Suppressor macrophage treated with lipopolysaccharide for 4 hours (primary cell): ENCODE data around the gene ALS2CL.

Source experiments
- DNase-seq: peaks from one replicate; pipeline ENCODE4 v3.0.0-alpha.2; 2020

The ALS2CL gene

DNA sequence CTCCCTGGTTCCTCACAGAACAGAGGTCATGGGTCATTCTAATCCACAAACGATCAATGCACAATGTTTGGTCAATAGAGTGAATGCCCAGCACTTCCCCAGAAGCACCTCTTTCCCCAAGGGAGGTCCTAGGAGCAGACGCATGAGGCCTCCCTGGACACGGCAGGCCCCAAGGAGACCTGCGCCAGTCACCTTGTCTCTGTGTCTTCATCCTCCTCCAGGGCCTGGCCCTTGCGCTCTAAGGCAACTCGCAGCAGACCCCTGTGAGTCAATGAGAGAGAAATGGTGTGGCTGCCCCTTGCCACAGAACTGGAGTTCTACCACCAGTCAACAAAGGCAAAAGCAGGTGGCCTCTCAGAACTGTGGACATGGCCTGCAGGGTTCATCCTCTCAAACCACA lies 18.1 kb downstream of the ALS2CL start:
- no peak for DNase-seq

DNA sequence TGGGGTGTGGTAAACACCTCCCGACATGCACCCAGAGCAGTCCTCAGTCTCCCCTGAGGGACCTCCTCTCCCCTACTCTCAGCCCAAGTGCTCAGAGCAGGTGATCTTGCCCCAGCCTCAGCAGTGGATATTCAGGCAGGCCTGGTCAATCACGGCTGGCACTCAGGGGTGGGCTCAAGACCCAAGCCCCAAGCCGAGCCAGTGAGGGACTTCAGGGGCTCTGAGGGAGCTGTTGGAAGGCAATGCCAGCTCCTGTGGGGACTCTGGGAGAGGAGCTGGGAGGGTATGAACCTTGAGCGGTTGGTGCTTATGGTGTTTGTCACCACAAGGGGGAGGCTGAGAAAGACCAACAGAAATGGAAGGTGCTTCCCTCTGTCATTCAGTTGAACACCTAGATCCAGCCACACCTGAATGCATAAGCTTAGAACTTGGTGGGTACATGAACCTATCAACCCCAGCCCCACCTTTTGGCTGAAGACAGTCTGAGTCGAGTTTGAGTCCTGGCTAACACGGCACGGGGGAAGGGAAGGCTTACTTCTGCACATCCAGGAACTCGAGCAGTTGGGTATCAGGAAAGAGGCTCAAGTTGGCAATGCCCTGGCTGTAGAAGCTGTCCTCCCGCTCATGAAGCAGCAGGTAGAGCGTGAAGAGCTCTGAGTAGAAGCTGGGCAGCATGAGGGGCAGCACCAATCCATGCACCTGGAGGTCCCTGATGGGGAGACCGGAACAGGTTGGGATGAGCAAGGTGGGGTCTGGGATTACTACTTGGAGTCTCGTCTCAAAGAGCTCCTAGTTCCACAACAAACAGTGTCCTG lies 19.2 kb downstream of the ALS2CL start:
- no peak for DNase-seq

DNA sequence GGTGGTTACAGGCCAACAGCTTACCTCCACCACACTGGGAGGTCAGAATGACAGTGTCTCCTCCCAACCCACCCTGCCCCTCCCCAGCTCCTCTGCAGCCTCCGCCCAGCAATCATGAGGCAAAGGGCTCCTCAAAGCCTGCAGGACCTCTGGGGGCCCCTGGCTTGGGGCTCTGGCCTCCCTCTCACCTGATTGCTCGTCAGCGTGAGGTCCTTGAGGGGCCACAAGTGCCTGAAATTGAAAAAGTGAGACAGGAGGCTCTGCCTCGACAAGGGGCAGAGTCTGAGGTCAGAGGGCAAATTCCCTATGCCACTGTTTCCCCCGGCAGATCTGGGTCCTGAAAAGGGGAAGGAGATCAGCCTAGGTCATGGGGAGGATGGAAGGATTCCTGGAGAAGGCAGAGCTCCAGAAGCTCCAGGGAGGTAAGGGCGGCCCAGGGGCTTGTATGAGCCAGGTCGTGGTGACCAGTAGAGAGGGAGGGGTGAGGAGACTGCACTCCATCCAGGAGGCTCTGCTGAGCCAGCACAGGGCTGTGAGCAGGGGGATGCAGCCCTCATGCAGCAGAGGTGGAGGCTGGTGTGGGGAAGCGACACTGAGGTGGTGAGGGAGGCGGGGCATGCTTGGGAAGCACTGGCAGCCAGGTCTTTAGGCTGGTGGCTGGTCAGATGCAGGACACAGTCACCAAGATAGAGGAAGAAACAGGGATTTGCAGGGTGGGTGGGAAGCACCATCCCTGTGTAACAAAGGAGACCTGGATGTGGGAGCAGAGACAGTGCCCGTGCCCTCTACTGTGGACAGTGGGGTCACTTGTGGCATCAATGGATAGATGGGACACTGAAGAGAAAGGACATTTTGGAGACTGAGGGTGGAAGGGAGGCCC lies 20.1 kb downstream of the ALS2CL start:
- DNase-seq = no peak

DNA sequence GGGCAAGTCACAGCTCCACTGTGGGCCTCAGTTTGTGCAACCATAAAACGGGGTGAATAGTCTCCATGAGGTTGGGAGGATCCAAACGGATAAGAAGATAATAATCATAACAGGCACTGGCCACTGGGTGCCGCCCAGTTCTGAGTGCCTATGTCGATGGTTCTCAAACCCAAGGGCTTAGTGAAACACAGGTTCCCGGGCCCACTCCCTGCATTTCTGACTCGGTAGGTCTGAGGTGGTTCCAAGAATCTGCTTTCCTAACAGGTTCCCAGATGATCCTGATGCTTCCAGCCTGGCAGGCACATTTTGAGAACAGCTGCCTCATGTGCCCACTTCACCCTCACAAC lies 21.2 kb downstream of the ALS2CL start:
- DNase-seq = no peak

DNA sequence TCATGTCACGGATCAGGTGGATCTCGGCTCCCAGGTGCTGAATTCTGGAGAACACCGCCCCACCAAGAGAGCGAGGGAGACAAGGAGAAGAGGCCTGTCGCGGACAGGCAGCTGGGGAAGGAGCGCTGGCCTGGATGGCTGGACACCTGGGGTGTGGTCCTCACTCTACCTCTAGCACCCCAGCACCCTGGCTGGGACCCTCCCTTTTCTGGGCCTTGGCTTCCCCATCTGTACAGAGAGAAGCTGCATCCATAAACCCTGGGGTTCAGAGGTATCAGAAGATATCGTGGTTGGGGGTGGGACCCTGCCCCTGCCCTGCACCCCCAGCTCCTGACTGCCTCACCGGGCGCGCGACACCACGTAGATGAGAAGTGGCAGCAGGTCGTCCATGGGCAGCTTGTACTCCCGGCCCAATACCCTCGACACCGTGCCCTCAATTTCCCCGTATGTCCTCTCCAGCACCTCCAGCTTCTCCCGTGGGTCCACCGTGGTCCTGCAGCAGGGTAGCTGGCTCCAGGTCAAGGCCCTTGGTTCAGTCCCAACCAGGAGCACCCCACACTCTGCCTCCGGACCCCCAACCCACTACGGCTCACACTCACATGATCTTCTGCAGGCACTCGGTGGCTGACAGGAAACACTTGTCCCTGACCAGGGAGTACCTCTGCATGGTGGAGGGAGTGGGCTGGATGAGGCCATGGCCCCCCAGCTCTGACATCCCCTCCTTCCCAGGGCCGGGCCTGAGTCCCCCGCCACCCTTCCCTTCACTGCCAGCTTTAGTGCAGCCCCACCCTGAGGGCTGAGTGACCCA lies 21.7 kb downstream of the ALS2CL start:
- no peak for DNase-seq

DNA sequence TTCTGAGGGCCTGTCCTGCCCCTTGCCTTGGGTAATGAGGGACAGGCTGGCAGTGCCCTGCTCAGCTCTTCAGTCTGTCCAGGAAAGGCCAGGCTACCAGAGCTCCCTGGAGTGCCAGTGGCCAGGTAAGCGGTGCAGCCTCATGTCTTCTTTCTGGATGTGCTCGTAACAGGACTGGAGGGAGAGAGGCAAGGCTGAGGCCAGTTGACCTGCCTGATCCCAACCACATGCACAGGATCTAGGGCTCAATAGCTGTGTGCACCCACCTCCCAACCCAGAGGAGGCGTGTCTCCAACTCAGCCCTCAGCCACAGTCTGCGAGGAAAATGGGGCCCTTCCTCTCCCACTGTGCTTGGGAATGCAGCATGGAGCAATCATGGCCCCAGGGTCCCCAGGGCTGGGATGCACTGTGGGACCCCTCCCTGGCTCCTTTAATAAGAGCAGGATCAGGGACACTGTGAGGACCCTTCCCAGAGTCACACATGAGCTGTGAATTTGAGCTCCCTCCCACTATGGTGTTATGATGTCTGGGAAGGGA lies 22.5 kb downstream of the ALS2CL start:
- no peak for DNase-seq

DNA sequence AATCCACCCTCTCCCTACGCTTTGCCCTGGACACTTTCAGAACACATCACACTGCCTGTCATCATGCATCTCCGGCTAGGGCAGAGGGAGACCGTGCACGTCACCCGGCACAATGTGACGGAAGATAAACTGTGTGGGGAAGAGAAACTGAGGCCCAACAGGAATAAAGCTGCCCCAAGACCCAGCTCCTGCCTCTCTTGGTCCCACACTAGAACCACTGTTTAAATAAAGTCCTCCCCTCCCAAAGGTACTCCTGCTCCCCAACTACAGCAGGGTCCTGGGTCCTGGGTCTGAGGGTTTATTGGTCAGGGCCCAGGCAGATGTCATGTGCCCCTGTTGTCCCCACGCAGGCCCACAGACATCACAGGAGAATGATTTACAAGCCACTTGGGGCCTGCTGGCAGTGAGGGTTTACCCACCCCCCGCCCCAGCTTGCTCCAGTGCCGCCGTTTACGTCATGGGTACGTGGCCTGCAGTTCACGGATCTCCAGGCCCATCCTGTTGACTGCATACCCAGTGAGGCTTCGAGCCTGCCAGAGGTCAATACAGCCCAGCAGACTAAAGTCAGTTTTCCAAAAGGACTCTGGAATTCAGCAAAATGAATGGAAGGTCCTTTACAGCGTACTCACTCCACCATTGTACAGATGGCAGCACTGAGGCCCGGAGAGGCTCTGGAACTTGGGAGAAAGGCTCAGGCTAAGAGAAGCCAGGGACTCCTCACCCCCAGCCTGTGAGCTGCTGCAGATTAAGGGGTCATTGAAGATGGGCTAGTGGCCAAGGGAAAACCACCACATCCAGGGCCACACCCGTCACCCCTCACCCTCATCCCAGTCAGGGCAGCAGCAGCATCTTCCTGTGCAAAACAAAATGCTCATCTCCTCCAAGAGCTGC lies 23.2 kb downstream of the ALS2CL start:
- DNase-seq = no peak

DNA sequence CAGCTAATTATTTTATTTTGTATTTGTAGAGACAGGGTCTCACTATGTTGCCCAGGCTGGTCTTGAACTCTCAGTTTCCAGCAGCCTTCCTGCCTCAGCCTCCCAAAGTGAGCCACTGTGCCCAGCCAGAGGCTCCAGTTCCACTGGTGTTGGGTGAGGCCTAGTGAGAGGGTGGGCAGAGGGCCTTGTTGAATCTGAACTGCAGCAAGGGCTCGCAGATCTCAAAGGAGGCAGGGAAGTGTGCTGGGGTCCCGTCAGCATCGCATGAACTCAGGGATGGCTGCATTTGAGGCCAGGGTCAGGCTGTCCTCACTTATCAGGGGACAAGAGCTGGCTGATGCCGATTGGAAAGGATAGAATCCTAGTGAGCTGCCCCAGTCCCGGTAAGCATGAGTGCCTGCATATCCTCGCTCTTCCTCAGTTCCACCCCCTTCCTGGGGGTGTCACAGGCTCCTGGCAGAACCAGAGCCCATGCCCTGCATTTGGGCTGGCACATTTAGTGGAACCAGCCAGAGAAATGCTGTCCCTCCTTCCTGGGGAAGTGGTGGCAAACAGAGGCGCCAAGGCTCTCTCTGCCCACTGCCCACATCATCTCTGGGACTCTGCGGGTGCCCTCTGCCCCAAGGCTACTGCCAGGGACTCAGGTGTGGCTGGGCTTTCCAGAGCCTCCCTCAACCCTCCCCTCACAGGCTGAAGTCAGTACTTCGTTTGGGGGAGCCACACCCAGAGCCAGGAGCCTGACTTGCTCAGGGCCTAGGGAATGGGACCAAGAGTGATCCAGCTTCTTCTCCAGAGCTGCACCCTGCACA lies 24.1 kb downstream of the ALS2CL start:
- no peak for DNase-seq

GRCh38 chr3:46668591-46668990 lies 24.9 kb downstream of the ALS2CL start:
- DNase-seq = no peak

DNA sequence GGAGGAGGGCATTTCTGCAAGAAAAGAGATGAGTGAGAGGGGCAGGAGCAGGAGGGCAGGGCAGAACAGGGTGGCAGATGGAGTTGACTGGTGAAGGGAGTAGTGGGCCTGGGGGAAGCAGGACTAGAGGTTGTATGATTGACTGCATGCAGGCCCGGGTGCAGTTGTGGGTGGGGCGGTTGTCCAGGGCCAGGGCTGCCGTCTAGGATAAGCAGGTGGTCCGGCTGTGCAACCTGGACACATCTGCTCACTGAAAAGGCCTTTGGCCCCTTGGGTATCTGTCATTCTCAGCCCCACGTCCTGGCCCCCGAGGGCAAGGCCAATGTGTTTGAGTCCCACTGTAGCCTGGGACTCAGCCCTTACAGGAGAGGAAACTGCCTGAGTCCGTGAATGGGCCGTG lies 25.4 kb downstream of the ALS2CL start:
- DNase-seq = no peak

DNA sequence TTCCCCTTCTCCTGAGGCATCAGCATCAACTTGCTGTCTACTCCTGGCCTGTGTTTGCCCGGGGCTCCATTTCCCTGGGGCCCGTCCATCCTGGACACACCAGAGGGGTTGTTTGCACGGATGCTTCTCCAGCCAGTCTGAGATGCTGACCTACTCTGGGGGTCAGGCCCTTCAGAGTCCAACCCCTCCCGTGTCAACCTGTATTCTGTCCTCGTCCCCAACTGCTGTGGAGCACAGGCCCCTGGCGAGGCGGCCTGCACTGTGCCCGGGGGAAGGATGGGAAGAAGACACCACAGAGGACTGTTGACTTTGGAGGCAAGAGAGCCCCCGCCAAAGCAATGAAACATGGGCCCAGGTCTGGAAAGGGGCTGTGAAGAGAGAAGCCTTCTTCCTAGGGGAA lies 25.8 kb downstream of the ALS2CL start:
- no peak for DNase-seq

GRCh38 chr3:46667061-46667621 lies 26.3 kb downstream of the ALS2CL start:
- DNase-seq = no peak

DNA sequence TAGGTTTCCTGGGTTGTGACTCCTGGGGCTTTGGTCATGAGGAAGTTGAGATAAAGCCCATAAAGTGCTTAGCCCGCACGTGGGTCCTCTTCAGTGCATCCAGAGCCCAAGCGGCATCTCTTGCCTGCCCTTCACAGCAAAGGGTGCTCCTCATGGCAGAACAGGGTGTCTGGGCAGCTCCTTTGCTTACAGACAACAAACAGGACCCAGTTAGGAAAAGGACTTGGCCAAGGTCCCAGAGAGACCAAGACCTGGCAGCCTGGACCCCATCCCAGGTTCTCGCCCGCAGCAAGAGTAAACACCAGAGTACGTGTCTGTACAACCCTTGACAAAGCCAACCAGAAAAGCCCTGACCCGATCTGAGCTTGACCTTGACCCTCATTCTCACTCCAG lies 27.0 kb downstream of the ALS2CL start:
- no peak for DNase-seq

DNA sequence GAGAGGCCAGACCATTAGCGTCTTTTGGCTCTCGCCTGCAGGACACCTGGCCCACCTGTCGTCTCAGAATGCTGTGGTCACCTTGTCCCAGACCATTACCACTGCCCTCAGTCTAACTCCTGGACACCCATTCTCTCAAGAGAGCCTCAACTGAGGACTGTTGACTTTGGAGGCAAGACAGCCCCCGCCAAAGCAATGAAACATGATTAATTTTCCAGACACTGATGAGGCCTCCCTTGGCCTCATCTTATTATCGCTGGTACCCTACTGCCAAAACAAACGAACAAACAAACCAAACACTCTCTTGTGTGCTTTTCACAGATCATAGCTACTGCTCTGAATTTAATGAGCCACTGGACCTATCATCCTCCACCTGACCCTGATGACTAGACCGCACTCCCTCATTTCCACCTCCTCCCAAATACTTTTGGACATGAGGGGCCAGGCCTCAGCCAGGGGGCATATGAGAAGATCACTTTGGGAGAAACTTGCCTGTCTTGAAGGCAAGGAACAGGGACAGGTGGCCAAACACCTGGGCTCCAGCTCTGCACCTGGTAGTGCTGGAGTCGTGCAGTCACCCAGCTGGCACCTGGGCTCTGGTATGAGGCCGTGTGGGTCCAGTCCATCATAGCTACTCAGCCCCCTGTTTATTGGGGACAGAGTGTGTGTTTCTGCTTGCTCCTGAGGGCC lies 27.6 kb downstream of the ALS2CL start:
- DNase-seq = no peak

DNA sequence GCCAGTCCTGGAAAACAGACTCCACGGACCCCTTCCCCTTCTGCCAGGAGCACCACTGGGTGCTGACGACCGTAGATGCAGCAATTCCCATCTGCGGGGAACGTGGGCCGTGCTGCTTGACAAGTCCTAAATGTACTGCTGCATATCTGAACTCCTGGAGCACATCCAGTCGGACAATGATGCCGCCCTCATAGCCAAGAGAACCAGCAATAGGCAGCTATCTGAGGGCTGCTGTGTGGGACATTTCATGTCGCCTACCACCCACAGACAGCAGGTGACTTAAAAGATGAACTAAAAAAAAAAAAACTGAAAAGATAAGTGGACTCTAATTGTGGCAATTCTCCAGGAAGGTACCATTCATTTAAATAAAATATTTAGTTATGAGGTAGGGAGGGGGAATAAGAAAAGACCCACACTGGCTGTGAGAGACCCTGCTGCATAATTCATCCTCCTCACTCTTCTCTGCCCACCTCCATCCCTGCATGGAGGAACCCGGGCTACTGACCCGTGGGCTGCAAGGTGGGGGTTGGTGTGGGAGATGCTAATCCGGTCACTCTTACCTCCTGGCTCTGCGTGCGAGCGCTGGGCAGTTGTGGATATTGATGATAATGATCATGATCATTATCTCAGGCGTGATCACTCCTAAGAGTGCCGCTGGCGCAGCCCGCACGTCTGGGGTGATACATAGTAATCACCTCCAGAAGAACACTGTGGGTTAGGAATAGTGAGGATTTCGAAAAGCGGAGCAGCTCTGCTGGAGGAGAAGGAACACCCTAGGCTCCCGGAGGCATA lies 28.3 kb downstream of the ALS2CL start:
- no peak for DNase-seq

DNA sequence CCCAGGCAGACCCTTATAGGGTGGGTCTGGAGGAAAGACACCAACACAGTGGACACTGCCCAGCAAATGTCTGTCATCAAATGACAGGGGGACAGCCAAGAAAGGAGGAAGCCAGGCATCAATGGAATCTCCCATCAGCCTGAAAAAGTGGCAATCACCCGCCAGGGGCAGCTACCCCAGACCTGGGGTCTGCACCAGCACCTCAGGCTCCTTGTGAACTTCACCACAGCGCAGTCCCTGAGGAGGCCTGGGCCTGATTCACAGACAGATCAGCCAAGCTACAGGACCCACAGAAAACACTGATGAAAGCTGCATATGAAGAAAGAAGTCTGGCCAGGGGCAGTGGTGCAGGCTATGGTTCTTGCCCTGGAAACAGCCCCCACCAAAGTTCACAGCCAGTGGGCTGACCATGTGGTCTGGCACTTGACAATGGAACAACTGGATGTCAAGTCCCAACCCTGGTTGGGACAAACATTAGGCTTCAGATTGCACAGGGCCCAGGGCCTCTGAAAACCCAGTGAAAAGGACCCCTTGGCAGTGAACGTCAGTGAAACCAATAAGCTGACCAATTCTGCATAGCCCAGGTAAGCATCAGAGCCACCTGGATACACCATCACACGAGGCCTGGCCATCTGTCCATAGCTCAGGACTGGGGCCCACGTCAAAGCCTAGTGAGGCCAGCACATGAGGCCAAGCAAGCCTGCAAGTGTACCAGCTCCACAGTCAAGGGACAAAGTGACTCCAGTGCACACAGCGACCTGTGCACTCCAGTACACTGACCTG lies 29.1 kb downstream of the ALS2CL start:
- DNase-seq = no peak

DNA sequence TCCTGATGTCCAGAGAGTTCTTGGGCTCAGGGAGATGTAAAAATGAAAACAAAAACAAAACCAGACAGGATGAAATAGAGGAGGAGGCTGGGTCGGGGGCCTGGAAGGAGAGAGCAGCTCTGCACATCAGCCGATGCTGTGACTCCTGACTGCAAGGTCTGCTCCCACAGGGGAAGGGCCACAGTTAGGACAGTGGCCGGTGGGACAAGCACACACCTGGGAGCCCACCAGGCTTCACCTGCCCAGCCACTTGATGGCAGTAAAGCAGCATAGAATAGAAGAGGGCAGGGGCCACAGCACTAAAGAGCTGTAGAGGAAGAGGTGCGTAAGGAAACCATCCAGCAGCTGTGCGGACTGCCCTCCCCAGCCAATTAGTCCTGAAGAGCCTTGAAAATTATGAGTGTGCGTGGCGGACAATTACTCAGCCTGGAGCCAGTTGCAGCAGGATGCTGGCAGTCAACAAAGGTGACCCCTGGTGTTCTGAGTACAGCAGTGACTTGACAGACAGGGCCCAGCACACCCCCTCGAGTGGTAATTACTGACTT lies 29.8 kb downstream of the ALS2CL start:
- no peak for DNase-seq
